Left kidney (tissue), 8 donors: ENCODE data around the gene KRTAP1-5. TPM values are rescaled to one million over a fixed set of nuclear protein-coding genes. Genes with fewer than 3 reads are reported as not detected.
"Not testable (repeated sequence)": the region's sequence is repeated elsewhere in the genome, so short reads cannot be mapped to it uniquely, and the experiment has no call there.

Source experiments
- DNase-seq: peaks from one replicate; pipeline ENCODE4 v3.0.0-alpha.2; 2013
- long read RNA-seq, 8 donors: transcript quantifications; one replicate each; lab custom pipeline, GENCODE V29; 2026
- polyA plus RNA-seq: library from polyadenylated mRNA; unstranded; fragments of 120-200 nt; gene quantifications from one replicate; pipeline ENCODE4 v1.2.1, GENCODE V29; 2013; ENCODE audit not compliant: insufficient read length

KRTAP1-5 gene
- not detected for polyA plus RNA-seq
- long read RNA-seq, donor 1: 0 reads
- long read RNA-seq, donor 2: 0 reads
- long read RNA-seq, donor 3: 0 reads
- long read RNA-seq, donor 4: 0 reads
- long read RNA-seq, donor 5: 0 reads
- long read RNA-seq, donor 6, partial matches to known transcripts: 0 of 1 reads
- long read RNA-seq, donor 6, other reads (novel, unspliced or antisense): 0 of 1 reads
- long read RNA-seq, donor 7: 0 reads
- long read RNA-seq, donor 8: 0 reads

- DNase-seq: no peak
Observed at GRCh38 chr17:41026715-41027471, at the start of gene KRTAP1-5. KRTAP1-5 (minus strand) TSS chr17:41027208; CDS start chr17:41027155, 53 bp downstream.

GRCh38 chr17:41076788-41077187, 49.8 kb upstream of the KRTAP1-5 start:
- no peak for DNase-seq

- no peak for DNase-seq
Observed at GRCh38 chr17:41073676-41074075, 46.7 kb upstream of the KRTAP1-5 start.

- DNase-seq: no peak
Observed at GRCh38 chr17:41071606-41072360, 44.8 kb upstream of the KRTAP1-5 start.

- no peak for DNase-seq
Observed at GRCh38 chr17:41069031-41069430, 42.0 kb upstream of the KRTAP1-5 start.

GRCh38 chr17:41067281-41067680, 40.3 kb upstream of the KRTAP1-5 start:
- DNase-seq: no peak

- no peak for DNase-seq
Observed at GRCh38 chr17:41065829-41066624, 39.0 kb upstream of the KRTAP1-5 start, which contains the start of gene KRTAP2-4. KRTAP2-4 (minus strand) TSS chr17:41065879; CDS start chr17:41065845, 34 bp downstream.

GRCh38 chr17:41065016-41065689, 38.1 kb upstream of the KRTAP1-5 start:
- DNase-seq: not testable (repeated sequence)

- DNase-seq: no peak
Observed at GRCh38 chr17:41064301-41064700, 37.3 kb upstream of the KRTAP1-5 start.

GRCh38 chr17:41063449-41063848, 36.4 kb upstream of the KRTAP1-5 start:
- DNase-seq: no peak

- no peak for DNase-seq
Observed at GRCh38 chr17:41061964-41062363, 35.0 kb upstream of the KRTAP1-5 start.

GRCh38 chr17:41060052-41060604, 33.1 kb upstream of the KRTAP1-5 start, which contains the start of gene KRTAP2-3:
KRTAP2-3 (minus strand) TSS chr17:41060114; CDS start chr17:41060050, 64 bp downstream.
- DNase-seq: no peak

GRCh38 chr17:41059276-41060051, 32.5 kb upstream of the KRTAP1-5 start:
- DNase-seq: not testable (repeated sequence)

GRCh38 chr17:41058741-41059140, 31.7 kb upstream of the KRTAP1-5 start:
- no peak for DNase-seq

GRCh38 chr17:41057547-41057946, 30.5 kb upstream of the KRTAP1-5 start:
- no peak for DNase-seq

GRCh38 chr17:41055130-41055529, 28.1 kb upstream of the KRTAP1-5 start, which contains the start of gene KRTAP2-2:
KRTAP2-2 (minus strand) TSS chr17:41055230; CDS start chr17:41055211, 19 bp downstream.
- DNase-seq: not testable (repeated sequence)

GRCh38 chr17:41054556-41054955, 27.5 kb upstream of the KRTAP1-5 start:
- DNase-seq: not testable (repeated sequence)

- DNase-seq: peak; percentile 27
Observed at GRCh38 chr17:41054025-41054424, 27.0 kb upstream of the KRTAP1-5 start.

- DNase-seq: no peak
Observed at GRCh38 chr17:41052566-41052965, 25.6 kb upstream of the KRTAP1-5 start.

GRCh38 chr17:41049110-41049509, 22.1 kb upstream of the KRTAP1-5 start:
- DNase-seq: no peak
